Liver (tissue), 9 donors: Measurements from ENCODE around the gene SLX9. TPM values are rescaled to one million over a fixed set of nuclear protein-coding genes. Genes with fewer than 3 reads are reported as not detected.

ENCODE experiments used
- DNase-seq: peaks from one replicate; pipeline ENCODE4 v3.0.0-alpha.2; 2017; ENCODE audit warnings: low spot score
- H3K27ac ChIP-seq, 2 donors: one replicate each; pipeline ENCODE4 v1.7.0; 2013; ENCODE audit warnings: inconsistent platforms in 2 of 2, low read length in 2 of 2, control low read depth in 1 of 2, low read depth in 1 of 2, mild to moderate bottlenecking in 1 of 2
- H3K27me3 ChIP-seq, 4 donors: one replicate each; pipeline versions ENCODE4 v1.6.1 to v1.7.0; 2013; ENCODE audit warnings: low read length in 3 of 4, inconsistent platforms in 1 of 4, mild to moderate bottlenecking in 1 of 4, moderate library complexity in 1 of 4; ENCODE audit not compliant: control insufficient read depth in 4 of 4, insufficient read depth in 4 of 4
- H3K36me3 ChIP-seq, 4 donors: one replicate each; pipeline versions ENCODE4 v1.6.1 to v1.7.0; 2013; ENCODE audit warnings: low read length in 3 of 4, mild to moderate bottlenecking in 3 of 4, low read depth in 1 of 4, moderate library complexity in 1 of 4; ENCODE audit not compliant: control insufficient read depth in 4 of 4, insufficient read depth in 3 of 4
- H3K4me1 ChIP-seq, 4 donors: one replicate each; pipeline versions ENCODE4 v1.6.1 to v1.7.0; 2013; ENCODE audit warnings: low read length in 3 of 4, mild to moderate bottlenecking in 3 of 4, moderate library complexity in 1 of 4; ENCODE audit not compliant: control insufficient read depth in 4 of 4, insufficient read depth in 4 of 4
- H3K4me3 ChIP-seq, 3 donors: one replicate each; pipeline versions ENCODE4 v1.6.1 to v1.7.0; 2013; ENCODE audit warnings: low read length in 3 of 3, control low read depth in 1 of 3, low read depth in 1 of 3, mild to moderate bottlenecking in 1 of 3
- H3K9ac ChIP-seq, 2 donors: one replicate each; pipeline ENCODE4 v1.7.0; 2013; ENCODE audit warnings: low read length in 2 of 2, mild to moderate bottlenecking in 2 of 2, moderate library complexity in 2 of 2, control low read depth in 1 of 2, low read depth in 1 of 2
- H3K9me3 ChIP-seq, 4 donors: one replicate each; pipeline versions ENCODE4 v1.6.1 to v1.7.0; 2013; ENCODE audit warnings: low read length in 3 of 4; ENCODE audit not compliant: control insufficient read depth in 4 of 4
- ATF3 ChIP-seq: IDR thresholded peaks from 2 replicates; pipeline ENCODE4 v1.6.1; 2016; ENCODE audit warnings: antibody characterized with exemption
- CTCF ChIP-seq: fragments of 150-350 bp; IDR thresholded peaks from 2 replicates; pipeline ENCODE4 v1.5.1; 2017; ENCODE audit warnings: improper control_type of control experiment, low read depth, low read length; ENCODE audit not compliant: missing input control
- EGR1 ChIP-seq, 2 donors: IDR thresholded peaks; 2 replicates each; pipeline ENCODE4 v1.6.1; 2016 to 2018; ENCODE audit warnings: antibody characterized with exemption in 2 of 2, low read depth in 2 of 2
- FOXA1 ChIP-seq: IDR thresholded peaks from 2 replicates; pipeline ENCODE4 v1.6.1; 2016; ENCODE audit warnings: antibody characterized with exemption
- FOXA2 ChIP-seq: IDR thresholded peaks from 2 replicates; pipeline ENCODE4 v1.6.1; 2016; ENCODE audit warnings: antibody characterized with exemption
- GABPA ChIP-seq, 2 donors: IDR thresholded peaks in 1 of 2; conservative IDR thresholded peaks in 1 of 2; 2 replicates each; pipeline ENCODE4 v1.6.1; 2016; ENCODE audit warnings: antibody characterized with exemption in 2 of 2, mild to moderate bottlenecking in 1 of 2, moderate library complexity in 1 of 2
- HNF4G ChIP-seq: IDR thresholded peaks from 2 replicates; pipeline ENCODE4 v1.6.1; 2016; ENCODE audit warnings: antibody characterized with exemption
- JUND ChIP-seq, 2 donors: IDR thresholded peaks; 2 replicates each; pipeline ENCODE4 v1.6.1; 2016; ENCODE audit warnings: antibody characterized with exemption in 2 of 2
- NR2F2 ChIP-seq: IDR thresholded peaks from 2 replicates; pipeline ENCODE4 v1.6.1; 2016; ENCODE audit warnings: antibody characterized with exemption
- RAD21 ChIP-seq, 2 donors: IDR thresholded peaks; 2 replicates each; pipeline ENCODE4 v1.6.1; 2016; ENCODE audit warnings: antibody characterized with exemption in 2 of 2, mild to moderate bottlenecking in 2 of 2
- REST ChIP-seq: IDR thresholded peaks from 2 replicates; pipeline ENCODE4 v1.6.1; 2016; ENCODE audit warnings: antibody characterized with exemption, mild to moderate bottlenecking
- RXRA ChIP-seq, 2 donors: IDR thresholded peaks; 2 replicates each; pipeline ENCODE4 v1.6.1; 2017 to 2018; ENCODE audit warnings: antibody characterized with exemption in 2 of 2, mild to moderate bottlenecking in 1 of 2
- SP1 ChIP-seq: IDR thresholded peaks from 2 replicates; pipeline ENCODE4 v1.6.1; 2018; ENCODE audit warnings: antibody characterized with exemption, mild to moderate bottlenecking
- TAF1 ChIP-seq: conservative IDR thresholded peaks from 2 replicates; pipeline ENCODE4 v1.6.1; 2016; ENCODE audit warnings: antibody characterized with exemption, mild to moderate bottlenecking
- YY1 ChIP-seq: IDR thresholded peaks from 2 replicates; pipeline ENCODE4 v1.6.1; 2016; ENCODE audit warnings: antibody characterized with exemption, mild to moderate bottlenecking
- WGBS: extraction: QIAGEN DNeasy Blood & Tissue Kit; methylation state at CpG from one replicate; pipeline ENCODE4 v1.1.7; 2013; 5-methylcytosine and 5-hydroxymethylcytosine counted together
- polyA plus RNA-seq, 2 donors: library from polyadenylated mRNA; stranded (reverse) in 1 of 2; unstranded in 1 of 2; fragments of 200-250 nt in 1 of 2; fragments of >200 nt in 1 of 2; fragmentation: Nextera tagmentation in 1 of 2; extraction: Ambion mirVana in 1 of 2; gene quantifications; one replicate each; pipeline versions ENCODE4 v1.2.1 to v1.2.3, GENCODE V29; 2013 to 2015
- total RNA-seq, 2 donors: library from RNA; depleted of rRNA; stranded (reverse); fragments of >200 nt; gene quantifications; one replicate each; pipeline ENCODE4 v1.2.3, GENCODE V29; 2014
- TF ChIP-seq, protein P1 (sequence below): IDR thresholded peaks from 2 replicates; pipeline ENCODE4 v1.6.1; 2016; ENCODE audit warnings: antibody characterized with exemption
- TF ChIP-seq, protein P2 (sequence below): IDR thresholded peaks from 2 replicates; pipeline ENCODE4 v1.6.1; 2016; ENCODE audit warnings: antibody characterized with exemption
- donor health status: healthy.
- donor health status: healthy.
- donor health status: healthy.
- donor health status: healthy.
- donor health status: healthy.

SLX9 gene
- total and polyA plus RNA-seq, 4 donors: 7.5 to 20.3 (median 12.2) TPM

DNA sequence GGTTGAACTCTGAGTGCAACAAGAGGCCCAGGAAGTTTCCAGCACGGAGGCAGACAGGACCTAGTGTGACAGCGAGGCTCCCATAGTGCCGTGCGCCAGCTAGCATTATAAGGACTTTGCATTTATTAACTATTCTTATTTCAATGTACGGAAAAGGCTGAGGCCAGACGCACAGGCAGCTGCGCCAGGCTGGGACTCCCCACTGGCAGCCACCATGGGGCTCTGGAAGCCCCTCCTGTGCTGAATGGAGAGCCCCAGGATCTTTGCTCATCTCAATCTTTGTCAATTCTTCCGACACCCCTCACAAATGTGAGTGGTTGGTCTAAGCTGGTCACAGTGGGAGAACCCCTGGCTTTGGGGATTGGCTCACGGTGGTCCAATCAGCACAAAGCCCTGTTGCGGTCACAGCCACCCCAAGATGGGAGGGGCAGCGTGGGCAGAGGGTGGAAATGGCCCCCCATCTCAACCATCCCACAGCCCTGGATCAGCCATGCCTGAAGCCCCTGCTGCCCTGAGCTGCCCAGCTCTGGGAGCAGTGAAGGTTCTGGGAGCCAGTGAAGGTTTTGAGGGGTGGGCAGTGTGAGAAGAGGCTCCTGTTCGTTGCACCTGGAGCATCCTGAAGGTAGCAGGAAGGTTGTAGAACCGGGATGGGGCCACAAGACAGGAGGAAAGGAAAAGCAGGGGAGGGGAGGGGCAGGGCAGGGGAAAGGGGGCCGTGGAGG, 75.1 kb downstream of the SLX9 start:
- no peaks in the 10 kb centered on the region for H3K36me3 ChIP-seq
- H3K27ac ChIP-seq: no peak overlapping the region
- no peaks in the 10 kb centered on the region for H3K27me3 ChIP-seq
- no peak overlapping the region for H3K9ac ChIP-seq
- WGBS: 84% methylated on average over 14 of the region's 14 CpGs
- no peak overlapping the region for H3K4me3 ChIP-seq
- peaks cover 0 to 2% (median 0%) of the 10 kb centered on the region in 4 donors for H3K4me1 ChIP-seq
- DNase-seq: no peak
- H3K9me3 ChIP-seq: no peaks in the 10 kb centered on the region
- TF ChIP-seq FOXA2 (no peak), RAD21 (IDR thresholded peaks at IDR 0.05) (no peak), SP1 (no peak), REST (no peak), HNF4G (no peak), NR2F2 (no peak), FOXA1 (no peak), TAF1 (no peak), JUND (IDR thresholded peaks at IDR 0.05) (no peak), ATF3 (no peak), YY1 (no peak), GABPA (IDR thresholded peaks at IDR 0.05 in 1 of 2, conservative IDR thresholded peaks at IDR 0.05 in 1 of 2) (no peak), RXRA (IDR thresholded peaks at IDR 0.05) (no peak), EGR1 (IDR thresholded peaks at IDR 0.05; ENCODE audit: low read depth in 2 of 2) (no peak), CTCF (no peak)
- TF ChIP-seq, protein P1, sequence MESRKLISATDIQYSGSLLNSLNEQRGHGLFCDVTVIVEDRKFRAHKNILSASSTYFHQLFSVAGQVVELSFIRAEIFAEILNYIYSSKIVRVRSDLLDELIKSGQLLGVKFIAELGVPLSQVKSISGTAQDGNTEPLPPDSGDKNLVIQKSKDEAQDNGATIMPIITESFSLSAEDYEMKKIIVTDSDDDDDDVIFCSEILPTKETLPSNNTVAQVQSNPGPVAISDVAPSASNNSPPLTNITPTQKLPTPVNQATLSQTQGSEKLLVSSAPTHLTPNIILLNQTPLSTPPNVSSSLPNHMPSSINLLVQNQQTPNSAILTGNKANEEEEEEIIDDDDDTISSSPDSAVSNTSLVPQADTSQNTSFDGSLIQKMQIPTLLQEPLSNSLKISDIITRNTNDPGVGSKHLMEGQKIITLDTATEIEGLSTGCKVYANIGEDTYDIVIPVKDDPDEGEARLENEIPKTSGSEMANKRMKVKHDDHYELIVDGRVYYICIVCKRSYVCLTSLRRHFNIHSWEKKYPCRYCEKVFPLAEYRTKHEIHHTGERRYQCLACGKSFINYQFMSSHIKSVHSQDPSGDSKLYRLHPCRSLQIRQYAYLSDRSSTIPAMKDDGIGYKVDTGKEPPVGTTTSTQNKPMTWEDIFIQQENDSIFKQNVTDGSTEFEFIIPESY: no peak
- TF ChIP-seq, protein P2, sequence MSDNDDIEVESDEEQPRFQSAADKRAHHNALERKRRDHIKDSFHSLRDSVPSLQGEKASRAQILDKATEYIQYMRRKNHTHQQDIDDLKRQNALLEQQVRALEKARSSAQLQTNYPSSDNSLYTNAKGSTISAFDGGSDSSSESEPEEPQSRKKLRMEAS: no peak
